ENCODE data around the gene RAB37.
A peak's percentile ranks its signal among the peaks of the same experiment; 100 is the strongest.

Gene RAB37, protein sequence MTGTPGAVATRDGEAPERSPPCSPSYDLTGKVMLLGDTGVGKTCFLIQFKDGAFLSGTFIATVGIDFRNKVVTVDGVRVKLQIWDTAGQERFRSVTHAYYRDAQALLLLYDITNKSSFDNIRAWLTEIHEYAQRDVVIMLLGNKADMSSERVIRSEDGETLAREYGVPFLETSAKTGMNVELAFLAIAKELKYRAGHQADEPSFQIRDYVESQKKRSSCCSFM

GRCh38 chr17:74736513-74737298, at the start of gene RAB37:
Gene RAB37, plus strand, starts transcription at chr17:74737256. Its CDS starts 17 bp downstream, at chr17:74737273.
- H2AFZ ChIP-seq (ENCODE audit: low read length), result peak within 1 kb of the TSS; percentile 24; the same call in 1 of the 2 replicates
- H3F3A ChIP-seq (ENCODE audit: low read depth), result peaks cover 4% of the 10 kb centered on the region; the same call in 1 of the 2 replicates
- no peak for TF ChIP-seq EZH2phosphoT487 (IDR thresholded peaks at IDR 0.05; ENCODE audit: borderline replicate concordance)
- TF ChIP-seq CTCF (conservative IDR thresholded peaks at IDR 0.05; ENCODE audit: low read length), result peak; percentile 59
- H3K9me2 ChIP-seq (replicated peaks; ENCODE audit: low read depth, low read length), result no peaks in the 10 kb centered on the region
- no peaks in the 10 kb centered on the region for H3K27me3 ChIP-seq (ENCODE audit: insufficient read depth, low read length, poor library complexity, severe bottlenecking)
- peaks cover 40% of the 10 kb centered on the region for H3K79me2 ChIP-seq (ENCODE audit: insufficient read depth, low read length)
- H3K4me3 ChIP-seq (ENCODE audit: low read length, poor library complexity, severe bottlenecking), result peak within 1 kb of the TSS; percentile 92
- H3K9me3 ChIP-seq (ENCODE audit: insufficient read depth, low read depth, low read length), result no peaks in the 10 kb centered on the region
- no peaks in the 10 kb centered on the region for H3K36me3 ChIP-seq (ENCODE audit: insufficient read depth, low read length)
- peak within 1 kb of the TSS; percentile 68 for H3K4me2 ChIP-seq (ENCODE audit: low read depth, low read length, poor library complexity, severe bottlenecking)
- no peaks in the 10 kb centered on the region for H4K20me1 ChIP-seq (ENCODE audit: insufficient read depth, low read length, poor library complexity, severe bottlenecking)
- H3K9ac ChIP-seq (ENCODE audit: low read depth, low read length, poor library complexity, severe bottlenecking), result peak within 1 kb of the TSS; percentile 99
- H3K4me1 ChIP-seq (ENCODE audit: insufficient read depth, low read length, poor library complexity, severe bottlenecking), result peaks cover 55% of the 10 kb centered on the region

DNA sequence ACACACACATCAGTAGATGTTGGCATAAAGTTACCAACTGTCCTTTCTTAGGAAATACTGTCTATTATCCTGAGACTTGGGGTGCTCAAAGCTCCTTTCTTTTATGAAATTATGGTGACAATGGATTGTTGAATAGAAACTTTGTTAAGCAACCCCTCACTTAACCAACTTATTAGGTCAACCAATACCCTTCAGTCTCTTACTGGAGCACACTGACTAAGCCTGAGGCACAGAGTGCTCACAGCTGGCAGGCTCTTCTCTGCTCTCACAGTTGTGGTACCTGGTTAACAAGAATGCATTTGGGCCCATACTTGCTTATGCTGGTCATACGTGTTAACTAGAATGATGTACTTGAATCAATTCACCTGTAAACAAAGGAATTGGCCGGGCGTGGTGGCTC, 49.2 kb upstream of the RAB37 start:
- H3K9me3 ChIP-seq (ENCODE audit: insufficient read depth, low read depth, low read length), result no peaks in the 10 kb centered on the region
- H2AFZ ChIP-seq (ENCODE audit: low read length), result no peak overlapping the region
- H3K79me2 ChIP-seq (ENCODE audit: insufficient read depth, low read length), result no peaks in the 10 kb centered on the region
- H3F3A ChIP-seq (ENCODE audit: low read depth), result no peaks in the 10 kb centered on the region
- no peaks in the 10 kb centered on the region for H3K36me3 ChIP-seq (ENCODE audit: insufficient read depth, low read length)
- H4K20me1 ChIP-seq (ENCODE audit: insufficient read depth, low read length, poor library complexity, severe bottlenecking), result no peaks in the 10 kb centered on the region
- no peaks in the 10 kb centered on the region for H3K27me3 ChIP-seq (ENCODE audit: insufficient read depth, low read length, poor library complexity, severe bottlenecking)
- no peak overlapping the region for H3K9ac ChIP-seq (ENCODE audit: low read depth, low read length, poor library complexity, severe bottlenecking)
- no peak overlapping the region for H3K4me3 ChIP-seq (ENCODE audit: low read length, poor library complexity, severe bottlenecking)
- H3K4me1 ChIP-seq (ENCODE audit: insufficient read depth, low read length, poor library complexity, severe bottlenecking), result peaks cover 3% of the 10 kb centered on the region
- H3K4me2 ChIP-seq (ENCODE audit: low read depth, low read length, poor library complexity, severe bottlenecking), result no peak overlapping the region
- no peak for TF ChIP-seq EZH2phosphoT487 (IDR thresholded peaks at IDR 0.05; ENCODE audit: borderline replicate concordance)
- no peaks in the 10 kb centered on the region for H3K9me2 ChIP-seq (replicated peaks; ENCODE audit: low read depth, low read length)

- Histone ChIP-seq H3K9me3 (ENCODE audit: insufficient read depth, low read depth, low read length) (no peaks in the 10 kb centered on the region), H3K4me3 (ENCODE audit: low read length, poor library complexity, severe bottlenecking) (no peak overlapping the region), H3K79me2 (ENCODE audit: insufficient read depth, low read length) (no peaks in the 10 kb centered on the region), H3K9ac (ENCODE audit: low read depth, low read length, poor library complexity, severe bottlenecking) (no peak overlapping the region), H3K9me2 (replicated peaks; ENCODE audit: low read depth, low read length) (no peaks in the 10 kb centered on the region), H3K4me2 (ENCODE audit: low read depth, low read length, poor library complexity, severe bottlenecking) (no peak overlapping the region), H2AFZ (ENCODE audit: low read length) (no peak overlapping the region), H3K4me1 (ENCODE audit: insufficient read depth, low read length, poor library complexity, severe bottlenecking) (peaks cover 3% of the 10 kb centered on the region), H3K36me3 (ENCODE audit: insufficient read depth, low read length) (no peaks in the 10 kb centered on the region), H3F3A (ENCODE audit: low read depth) (no peaks in the 10 kb centered on the region), H4K20me1 (ENCODE audit: insufficient read depth, low read length, poor library complexity, severe bottlenecking) (no peaks in the 10 kb centered on the region), H3K27me3 (ENCODE audit: insufficient read depth, low read length, poor library complexity, severe bottlenecking) (no peaks in the 10 kb centered on the region)
- no peak for TF ChIP-seq CTCF (conservative IDR thresholded peaks at IDR 0.05; ENCODE audit: low read length)
- TF ChIP-seq EZH2phosphoT487 (IDR thresholded peaks at IDR 0.05; ENCODE audit: borderline replicate concordance), result no peak
These were observed 46.6 kb upstream of the RAB37 start for GRCh38 chr17:74690409-74690825.

All from Loucy (cell line).